Measurements from ENCODE around the gene SLC25A20.
"Not testable (repeated sequence)": the region's sequence is repeated elsewhere in the genome, so short reads cannot be mapped to it uniquely, and the experiment has no call there.

The SLC25A20 gene

DNA sequence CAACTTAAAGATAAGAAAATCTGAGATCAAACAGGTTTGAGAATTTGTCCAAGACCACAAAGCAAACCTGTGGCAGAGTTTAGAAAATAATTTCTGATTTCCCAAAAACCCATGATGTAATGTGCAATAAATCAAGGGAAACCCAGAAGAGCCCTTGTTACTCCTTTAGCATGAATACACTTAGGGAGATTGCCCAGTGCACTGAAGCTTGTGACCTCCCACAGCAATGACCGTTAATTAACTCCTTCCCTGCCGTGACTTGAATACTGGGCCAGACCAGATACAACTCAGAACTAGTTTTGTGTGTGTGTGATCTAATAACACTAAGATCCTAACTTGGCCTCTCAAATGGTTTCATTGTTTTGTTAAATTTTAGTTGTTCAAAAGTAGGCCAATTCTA lies 53.5 kb downstream of the SLC25A20 start:
- no peak for DNase-seq

DNA sequence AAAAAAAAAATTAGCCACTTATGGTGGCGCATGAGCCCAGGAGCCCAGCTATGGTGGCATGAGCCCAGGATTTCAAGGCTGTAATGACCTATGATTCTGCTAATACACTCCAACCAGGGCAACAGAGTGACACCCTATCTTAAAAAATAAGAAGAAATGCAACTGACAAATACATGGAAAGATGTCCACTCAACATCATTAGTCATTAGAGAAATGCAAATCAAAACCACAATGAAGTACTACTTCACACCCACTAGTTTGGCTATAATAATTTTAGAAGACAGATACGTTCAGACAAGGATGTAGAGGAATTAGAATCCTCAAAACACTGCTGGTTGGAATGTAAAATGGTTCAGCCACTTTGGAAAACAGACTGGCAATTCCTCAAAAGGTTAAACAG lies 61.5 kb downstream of the SLC25A20 start:
- no peak for DNase-seq

DNA sequence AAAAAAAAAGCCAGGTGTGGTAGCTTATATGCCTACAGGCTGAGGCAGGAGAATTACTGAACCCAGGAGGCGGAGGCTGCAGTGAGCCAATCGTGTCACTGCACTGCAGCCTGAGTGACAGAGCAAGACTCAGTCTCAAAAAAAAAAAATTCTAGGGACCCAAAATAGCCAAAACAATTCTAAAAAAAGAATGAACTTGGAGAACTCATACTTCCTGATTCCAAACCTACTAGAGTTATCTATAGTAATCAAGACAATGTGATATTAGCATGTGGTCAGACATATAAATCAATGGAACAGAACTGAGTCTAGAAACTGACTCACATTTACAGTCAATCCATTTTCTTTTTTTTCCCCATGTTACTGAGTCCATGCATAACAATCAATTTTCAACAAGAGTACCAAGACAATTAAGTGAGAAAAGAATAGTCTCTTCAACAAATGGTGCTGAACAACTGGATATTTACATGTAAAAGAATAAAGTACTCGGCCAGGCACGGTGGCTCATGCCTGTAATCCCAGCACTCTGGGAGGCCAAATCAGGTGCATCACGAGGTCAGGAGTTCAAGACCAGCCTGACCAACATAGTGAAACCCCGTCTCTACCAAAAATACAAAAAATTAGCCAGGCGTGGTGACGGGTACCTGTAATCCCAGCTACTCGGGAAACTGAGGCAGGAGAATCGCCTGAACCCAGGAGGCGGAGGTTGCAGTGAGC lies 62.9 kb downstream of the SLC25A20 start:
- no peak for DNase-seq

DNA sequence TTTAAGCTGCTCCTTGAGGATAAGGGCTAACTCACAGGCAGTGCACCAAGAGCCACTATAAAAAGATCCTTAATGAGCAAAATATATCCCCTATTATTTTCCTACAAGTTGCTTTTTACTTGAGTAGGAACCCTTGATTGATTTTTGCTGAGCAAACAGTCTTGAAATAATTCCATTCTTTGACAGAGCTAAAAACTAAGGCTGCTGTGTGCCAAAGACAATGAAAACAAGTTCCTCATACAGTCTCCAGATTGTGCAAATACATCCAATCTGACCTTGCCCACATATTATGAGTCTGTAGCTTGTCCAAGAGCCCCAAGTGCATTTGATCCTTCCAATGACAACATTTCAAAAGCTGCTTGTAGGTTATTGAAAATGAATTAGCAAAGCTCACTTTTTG lies 66.0 kb downstream of the SLC25A20 start:
- DNase-seq: no peak

DNA sequence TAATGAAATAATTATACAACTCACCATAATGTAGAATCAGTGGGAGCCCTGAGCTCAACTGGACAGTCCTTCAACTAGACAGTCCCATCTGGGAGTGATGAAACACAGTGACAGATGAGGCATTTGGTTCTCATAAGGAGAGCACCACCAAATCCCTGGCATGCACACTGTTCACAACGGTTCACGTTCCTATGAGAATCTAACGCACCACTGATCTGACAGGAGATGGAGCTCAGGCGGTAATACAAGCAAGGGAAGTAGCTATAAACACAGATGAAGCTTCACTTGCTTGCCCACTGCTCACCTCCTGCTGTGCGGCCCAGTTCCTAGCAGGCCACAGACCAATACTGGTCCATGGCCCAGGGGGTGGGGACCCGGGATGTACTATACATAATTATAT lies 68.0 kb downstream of the SLC25A20 start:
- DNase-seq: no peak

DNA sequence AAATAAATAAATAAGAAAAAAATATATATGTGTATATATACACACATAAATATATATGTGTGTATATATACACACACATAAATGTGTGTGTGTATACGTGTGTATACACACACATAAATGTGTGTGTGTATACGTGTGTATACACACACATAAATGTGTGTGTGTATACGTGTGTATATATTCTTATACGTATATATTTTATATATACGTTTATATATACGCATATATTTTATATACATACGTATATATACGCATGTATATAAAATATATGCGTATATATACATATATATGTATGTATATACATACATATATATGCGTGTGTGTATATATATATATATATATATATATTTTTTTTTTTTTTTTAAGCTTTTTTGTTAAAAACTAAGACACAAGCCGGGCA lies 69.2 kb downstream of the SLC25A20 start:
- not testable (repeated sequence) for DNase-seq

DNA sequence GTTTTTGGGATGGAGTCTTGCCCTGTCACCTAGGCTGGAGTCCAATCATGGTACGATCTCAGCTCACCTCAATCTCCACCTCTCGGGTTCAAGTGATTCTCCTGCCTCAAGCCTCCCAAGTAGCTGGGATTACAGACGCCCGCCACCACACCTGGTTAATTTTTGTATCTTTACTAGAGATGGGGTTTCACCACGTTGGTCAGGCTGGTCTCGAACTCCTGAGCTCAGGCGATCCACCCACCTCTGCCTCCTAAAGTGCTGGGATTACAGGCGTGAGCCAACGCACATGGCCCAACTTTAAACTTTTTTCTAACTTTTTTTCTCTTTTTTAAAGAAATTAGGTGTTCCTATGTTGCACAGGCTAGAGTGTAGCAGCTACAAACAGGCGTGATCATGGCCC lies 70.8 kb downstream of the SLC25A20 start:
- not testable (repeated sequence) for DNase-seq

DNA sequence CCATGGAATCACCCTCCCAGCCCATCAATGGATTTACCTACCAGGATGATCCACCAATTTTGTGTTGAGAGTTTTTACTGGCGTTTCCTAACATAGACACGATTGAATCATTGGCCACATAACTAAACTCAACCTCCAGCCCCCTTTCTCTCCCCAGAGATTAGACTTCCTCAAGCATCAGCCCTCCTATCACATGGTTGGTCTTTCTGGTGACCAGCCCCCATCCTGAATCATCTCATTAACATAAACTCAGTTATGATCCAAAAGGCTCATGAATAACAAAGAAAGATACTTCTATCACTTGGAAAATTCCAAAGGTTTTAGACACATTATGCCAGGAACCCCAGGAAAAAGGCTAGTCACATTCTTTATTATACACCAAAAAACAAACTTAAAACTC lies 72.2 kb downstream of the SLC25A20 start:
- no peak for DNase-seq

DNA sequence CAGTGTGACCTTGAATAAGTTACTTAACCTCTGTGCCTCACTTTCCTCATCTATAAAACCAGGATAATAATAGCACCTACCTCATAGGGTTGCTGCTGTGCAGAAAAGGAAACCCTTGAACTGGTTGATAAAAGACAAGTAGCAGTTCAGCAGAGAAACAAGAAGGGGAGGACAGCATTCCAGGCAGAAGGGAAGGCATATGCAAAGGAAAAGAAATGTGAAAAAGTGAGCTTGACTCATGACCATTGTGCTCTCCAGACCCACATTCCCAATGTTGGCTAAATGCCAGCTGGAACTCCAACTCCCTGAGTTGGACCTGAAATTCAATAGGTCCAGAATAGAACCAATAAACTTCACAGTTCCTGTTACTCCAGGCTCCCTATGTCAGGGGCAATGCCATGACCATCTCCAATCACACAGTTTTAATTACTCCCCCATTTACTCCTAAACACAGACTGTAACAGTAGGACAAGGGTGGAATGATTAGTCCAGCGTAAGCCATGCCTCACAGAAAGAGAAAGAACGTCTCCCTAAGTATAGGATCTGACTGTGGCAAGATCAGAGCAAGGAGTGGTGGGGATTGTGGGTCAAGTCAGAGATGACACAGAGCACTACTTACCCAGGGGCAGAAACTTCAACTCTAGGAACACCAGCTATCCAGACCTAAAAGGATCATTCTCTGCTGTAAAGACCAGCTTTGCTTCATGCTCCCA lies 77.9 kb downstream of the SLC25A20 start:
- DNase-seq: no peak

DNA sequence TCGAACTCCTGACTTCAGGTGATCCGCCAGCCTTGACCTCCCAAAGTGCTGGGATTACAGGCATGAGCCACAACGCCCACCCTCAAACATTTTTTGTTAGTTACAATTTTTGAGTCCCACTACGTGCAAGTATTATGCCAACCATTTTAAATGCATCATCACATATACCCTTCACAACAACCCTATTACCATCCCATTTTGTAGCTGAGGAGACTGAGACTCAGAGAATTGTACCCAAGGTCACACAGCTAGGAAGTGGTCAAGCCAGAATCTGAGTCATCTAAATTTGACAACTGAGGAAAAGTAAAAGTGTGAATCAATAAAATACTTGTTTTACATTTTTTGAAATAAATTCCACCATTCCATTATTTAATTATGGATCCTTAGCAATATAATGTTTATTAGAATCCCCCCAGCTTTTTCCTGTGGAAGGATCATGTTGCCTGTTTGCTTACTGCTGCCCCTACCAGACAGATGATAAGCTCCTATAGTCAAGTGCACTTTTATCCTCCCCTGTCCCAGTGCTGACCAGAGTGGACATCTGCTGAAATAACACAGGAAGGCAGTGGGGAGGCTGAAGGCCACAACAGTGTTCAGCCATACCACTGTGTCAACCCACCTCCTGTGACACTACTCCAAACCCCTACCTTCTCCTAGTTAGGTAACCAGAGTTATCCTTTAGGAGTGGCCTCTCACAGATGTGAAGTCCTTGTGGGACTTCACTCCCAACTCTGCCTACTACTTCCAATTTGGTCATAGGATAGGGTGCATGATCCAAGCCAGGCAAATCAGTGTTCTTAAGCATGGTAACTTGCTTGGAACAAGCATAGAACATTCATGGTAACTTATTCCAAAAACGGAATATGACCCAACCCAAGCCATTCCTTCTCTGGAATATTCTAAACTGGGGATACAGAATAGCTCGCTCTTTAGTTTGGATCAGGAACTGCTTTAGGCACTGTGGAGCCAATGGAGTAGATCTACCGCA lies 79.2 kb downstream of the SLC25A20 start:
- DNase-seq: no peak

DNA sequence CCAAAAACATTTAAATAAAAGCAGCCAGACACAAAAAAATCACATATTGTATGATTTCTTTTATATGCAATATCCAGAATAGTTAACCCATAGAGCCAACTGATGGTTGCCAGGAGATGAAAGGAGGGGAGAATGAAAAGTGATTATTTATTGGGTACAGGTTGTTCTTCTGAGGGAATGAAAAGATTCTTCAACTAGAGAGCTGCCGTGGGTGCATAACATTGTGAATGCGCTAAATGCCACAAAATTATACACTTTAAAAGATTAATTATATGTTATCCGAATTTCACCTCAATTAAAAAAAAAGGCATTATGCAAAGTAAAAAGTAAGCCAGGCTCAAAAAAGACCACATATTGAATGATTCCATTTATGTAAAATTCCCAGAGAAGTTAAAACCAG lies 87.2 kb downstream of the SLC25A20 start:
- DNase-seq: no peak
